Measurements from ENCODE around the gene RNF14.

Gene RNF14

GRCh38 chr5:141949511-141949910 lies 19.4 kb upstream of the RNF14 start:
- DNase-seq: no peak

GRCh38 chr5:141950207-141951005 lies 18.5 kb upstream of the RNF14 start:
- DNase-seq: no peak

DNA sequence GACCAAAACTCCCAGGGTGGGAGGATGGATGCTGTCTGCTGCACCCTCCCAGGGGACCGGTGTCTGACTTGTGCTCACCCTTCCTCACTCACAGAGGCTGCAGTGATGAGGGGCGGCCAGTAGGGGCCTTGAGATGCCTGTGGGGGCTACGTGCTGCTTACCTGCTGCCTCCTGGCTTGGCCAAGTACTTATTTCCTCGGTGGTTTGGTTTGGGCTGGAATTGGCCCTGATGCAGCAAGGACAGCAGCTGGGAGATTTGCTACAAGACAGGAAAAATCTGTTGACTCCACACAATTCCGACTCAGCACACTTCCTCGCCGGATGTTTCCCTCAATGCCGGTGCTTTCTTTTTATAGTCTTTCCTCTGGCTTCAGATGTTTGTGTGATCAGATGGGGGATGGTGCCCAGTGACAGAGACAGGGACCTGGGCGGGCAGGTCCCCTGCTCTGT lies 17.5 kb upstream of the RNF14 start:
- peak; percentile 67 for DNase-seq

DNA sequence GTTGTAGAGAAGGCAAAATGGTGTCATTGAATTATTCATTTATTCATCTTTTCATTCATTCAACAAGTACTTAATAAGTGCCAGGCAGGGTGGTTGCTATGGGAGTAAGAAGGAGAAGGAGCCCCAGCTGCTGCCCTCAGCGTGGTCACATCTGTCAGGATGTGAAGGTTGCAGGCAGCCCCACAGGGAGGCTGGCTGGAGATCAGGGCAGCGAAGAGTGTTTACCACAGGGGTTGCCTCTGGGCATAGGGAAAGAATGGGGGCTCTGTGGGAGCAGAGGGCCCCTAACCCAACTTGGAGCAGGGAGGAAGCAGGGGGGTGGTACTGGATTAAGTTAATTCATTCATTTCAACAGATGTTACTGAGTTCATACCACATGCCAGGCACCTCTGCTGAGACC lies 16.9 kb upstream of the RNF14 start:
- DNase-seq: no peak

DNA sequence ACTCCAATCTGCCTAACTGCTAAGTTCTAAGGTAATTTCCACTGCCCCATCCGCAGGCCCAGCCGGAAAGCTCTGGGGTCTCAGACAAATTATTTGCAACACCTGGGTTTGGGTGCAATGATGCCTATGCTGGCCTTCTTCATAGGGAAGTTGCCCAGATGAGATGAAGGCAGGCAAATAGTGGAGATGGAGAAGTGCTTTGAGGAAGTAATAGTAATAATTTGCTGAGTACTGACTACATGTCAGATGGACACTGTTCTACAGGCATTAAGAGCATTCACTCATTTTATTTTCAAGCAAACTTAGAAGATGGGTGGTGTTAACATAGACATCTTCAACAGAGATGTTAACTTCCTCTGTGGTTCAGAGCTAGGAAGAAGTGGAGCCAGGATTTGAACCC lies 14.7 kb upstream of the RNF14 start:
- DNase-seq: no peak

DNA sequence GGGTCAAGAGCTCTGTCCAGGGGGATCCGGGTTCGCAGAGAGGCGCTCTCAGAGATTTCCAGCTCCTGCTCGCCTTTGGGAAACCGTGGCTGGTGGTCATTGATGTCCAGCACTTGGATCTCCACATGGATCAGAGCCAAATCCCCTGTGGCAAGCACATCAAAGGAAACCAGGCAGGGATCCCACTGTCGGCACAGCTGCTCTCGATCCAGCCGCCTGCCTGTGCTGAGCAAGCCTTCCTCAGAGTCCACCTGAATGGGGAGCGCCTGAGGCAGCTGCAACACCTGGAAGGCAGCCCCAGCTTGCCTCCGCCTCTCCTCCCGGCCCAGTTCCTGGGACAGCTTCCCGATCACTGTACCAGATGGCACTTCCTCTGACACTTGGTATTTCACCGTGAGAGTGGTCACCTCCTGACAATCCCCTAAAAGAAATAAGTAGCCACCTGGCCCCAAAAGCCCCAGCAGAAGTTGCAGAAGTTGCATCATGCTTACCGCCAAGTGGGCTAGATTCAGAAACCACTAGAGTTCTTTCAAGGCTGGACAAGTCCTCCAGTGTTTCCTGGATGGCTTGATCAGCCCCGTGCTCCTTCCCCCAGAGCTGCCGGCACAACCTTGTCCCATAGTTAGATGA lies 11.4 kb upstream of the RNF14 start:
- DNase-seq: no peak

- DNase-seq: peak; percentile 35
These were observed 10.8 kb upstream of the RNF14 start, which contains the start of gene PCDH12 for GRCh38 chr5:141958113-141958512. Gene PCDH12 (minus strand): TSS chr5:141958202. CDS start chr5:141957851, 351 bp downstream.

- DNase-seq: no peak
These were observed 10.2 kb upstream of the RNF14 start for GRCh38 chr5:141958546-141959172.

- peak; percentile 29 for DNase-seq
These were observed 8.9 kb upstream of the RNF14 start for GRCh38 chr5:141960018-141960417.

DNA sequence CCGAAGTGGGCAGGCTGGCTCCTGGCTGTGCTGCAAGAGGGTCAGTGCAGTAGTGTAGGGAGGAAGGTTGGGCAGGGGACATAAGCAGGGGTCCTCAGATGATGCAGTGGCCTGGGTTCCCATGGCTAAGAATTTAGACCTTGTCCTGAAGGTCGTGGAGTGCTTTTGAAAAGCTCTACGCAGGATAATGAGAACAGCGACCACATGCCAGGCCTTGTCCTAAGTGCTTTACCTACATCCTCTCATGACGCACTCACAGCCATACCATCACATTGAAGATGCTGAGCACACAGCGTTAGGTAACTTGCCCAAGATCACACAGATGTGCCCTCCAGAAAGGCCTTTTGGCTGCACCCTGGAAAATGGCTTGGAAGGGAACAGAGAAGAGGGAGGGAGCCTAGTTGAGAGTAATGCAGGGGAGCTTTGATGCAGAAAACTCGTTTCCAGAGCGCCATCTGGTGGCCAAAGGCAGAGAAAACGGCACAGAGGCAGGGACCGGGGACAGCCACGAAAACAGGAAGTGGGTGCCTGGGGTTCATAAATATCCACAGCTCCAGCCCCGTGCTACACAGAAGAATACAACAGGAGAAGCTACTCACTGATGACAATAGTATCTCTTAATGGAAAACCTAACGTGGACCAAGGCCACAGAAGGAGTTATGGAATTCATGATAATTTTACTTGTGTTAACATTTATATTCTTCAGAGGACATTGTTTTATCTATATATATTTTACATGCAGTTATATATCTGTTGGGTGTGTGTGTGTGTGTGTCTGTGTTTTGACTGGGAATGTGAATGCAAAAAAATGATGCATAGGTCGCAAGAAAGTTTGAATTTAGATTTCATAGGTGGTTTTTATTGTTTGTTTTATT lies 8.2 kb upstream of the RNF14 start:
- DNase-seq: peak; percentile 86

GRCh38 chr5:141961466-141961865 lies 7.4 kb upstream of the RNF14 start:
- DNase-seq: no peak

- no peak for DNase-seq
These were observed 5.2 kb upstream of the RNF14 start for GRCh38 chr5:141963701-141964100.

DNA sequence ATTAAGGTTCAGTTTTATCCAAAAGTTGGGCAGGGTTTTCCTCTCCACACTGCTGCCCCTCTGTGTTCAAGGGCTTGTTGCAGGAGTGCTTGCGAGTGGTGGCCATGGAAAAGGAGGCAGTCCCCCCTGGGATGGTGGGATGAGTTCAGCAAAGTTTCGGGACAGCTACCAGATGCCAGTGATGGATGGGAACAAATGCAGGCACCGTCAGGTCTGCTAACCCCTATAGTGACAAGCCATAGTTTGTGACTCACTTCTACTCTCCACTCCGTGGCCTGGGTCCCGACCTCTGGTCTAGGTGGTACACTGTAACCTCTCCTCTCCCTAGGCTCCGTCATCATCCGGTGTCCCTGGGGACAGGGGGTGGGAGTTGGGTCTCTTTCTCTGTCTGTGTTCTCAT lies 3.8 kb upstream of the RNF14 start:
- no peak for DNase-seq

GRCh38 chr5:141966275-141966962 lies 2.5 kb upstream of the RNF14 start:
- no peak for DNase-seq

GRCh38 chr5:141966963-141967333 lies 2.0 kb upstream of the RNF14 start:
- DNase-seq: no peak

DNA sequence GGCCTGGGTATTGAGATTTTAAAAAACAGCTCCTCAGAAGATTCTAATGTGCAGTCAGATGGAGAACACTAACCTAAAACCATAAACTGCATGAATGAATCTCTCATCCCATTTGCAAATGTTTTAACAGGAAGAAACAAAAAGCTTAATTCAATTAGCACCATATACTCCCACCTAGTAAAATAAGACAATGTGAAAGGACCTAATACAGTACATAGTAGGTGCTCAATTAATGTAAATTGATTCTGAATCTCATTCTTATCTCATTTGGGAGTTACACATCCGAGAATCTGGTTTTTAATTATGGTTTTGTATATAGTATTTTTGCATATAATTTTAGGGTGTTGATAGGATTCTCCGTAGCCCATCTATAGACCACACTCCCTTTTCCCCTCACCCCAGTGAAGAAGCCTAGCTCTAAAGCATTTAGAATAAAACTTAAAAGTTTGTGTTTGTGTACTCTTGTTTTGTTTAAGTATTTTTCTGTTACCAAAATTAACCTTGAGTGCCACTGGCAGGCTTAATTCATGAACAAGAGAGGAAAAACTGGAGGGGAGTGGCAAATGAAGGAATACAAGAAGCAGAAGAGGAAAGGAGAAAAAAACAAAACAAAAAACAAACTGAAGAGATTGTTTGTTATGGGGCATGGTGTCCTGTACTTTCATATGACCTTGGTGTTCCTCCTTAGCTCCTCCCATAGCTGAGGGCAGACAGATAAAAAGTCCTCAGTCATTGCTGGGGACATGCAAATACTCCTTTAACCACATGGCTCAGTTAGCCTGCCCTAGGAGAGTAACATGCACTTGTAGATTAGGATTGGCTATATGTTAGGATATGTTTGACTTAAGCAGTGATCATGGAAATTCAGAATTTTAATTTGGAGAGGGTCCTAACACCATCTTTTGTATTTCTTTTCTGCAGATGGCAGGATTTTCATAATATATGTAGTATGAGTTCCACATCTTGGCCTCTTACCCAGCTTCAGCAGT lies 1.2 kb downstream of the RNF14 start:
- DNase-seq: peak; percentile 36

DNA sequence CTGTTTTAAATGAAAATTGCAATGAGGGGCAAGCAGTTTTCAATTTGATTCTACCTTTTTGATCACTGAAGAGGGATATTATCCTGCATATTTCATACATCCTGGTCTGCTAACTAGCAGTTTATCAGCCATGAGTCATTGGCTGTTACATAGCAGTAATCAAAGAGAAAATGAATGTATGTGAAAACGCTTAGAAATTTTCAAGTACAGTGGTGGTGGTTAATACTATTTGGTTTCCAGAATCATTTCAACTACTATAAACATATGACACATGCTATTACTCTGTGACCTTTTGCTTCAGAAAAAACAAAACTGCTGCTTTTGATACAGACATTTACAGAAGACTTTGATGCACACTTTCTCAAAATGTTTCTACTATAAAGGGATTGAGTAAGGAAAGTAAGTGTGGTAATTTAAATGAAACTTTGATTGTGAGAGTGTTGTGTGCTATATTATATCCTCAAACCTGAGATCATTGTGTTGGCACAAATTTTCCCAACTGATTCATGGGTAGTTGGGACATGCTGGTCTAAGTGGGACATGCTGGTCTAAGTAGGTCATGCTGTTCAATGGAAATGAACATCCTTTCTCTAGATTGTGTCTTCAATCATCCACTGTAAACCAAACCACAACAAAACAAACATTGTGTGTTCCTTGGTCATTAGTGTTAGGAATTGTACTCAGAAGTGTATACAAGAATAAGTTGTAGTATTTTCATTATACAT lies 5.1 kb downstream of the RNF14 start:
- DNase-seq: no peak

- no peak for DNase-seq
These were observed 7.3 kb downstream of the RNF14 start for GRCh38 chr5:141976176-141976575.

- DNase-seq: no peak
These were observed 9.5 kb downstream of the RNF14 start for GRCh38 chr5:141978389-141978788.

DNA sequence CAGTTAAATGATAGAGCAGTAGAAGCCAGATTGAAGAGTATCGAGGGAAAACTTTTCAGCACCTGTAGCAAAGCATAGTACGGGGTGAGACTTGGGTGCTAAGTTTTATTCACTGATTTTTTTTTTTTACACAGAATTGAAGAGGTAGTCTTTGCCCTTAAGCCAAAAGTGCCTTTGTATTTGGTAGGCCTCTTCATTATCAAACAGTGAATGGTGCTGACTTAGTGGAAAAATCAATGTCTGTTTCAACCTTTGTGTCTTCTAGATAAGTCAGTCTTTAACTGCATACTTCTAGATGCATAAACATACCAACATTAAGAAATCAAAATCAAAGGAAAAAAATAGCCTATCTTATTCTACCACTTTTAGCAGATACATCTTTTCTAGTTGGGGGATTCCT lies 13.7 kb downstream of the RNF14 start:
- DNase-seq: no peak
